Pulmonary artery endothelial cell (primary cell): ENCODE results near the gene DSG2. TPM values are rescaled to one million over a fixed set of nuclear protein-coding genes. Genes with fewer than 3 reads are reported as not detected.

Experiments used
- DNase-seq: peaks from one replicate; pipeline ENCODE4 v3.0.0-alpha.2; 2011; ENCODE audit warnings: low read depth, low spot score
- total RNA-seq: library from RNA; depleted of rRNA; stranded (reverse); fragments of >200 nt; gene quantifications from 2 replicates; pipeline ENCODE4 v1.2.3, GENCODE V29; 2014

The DSG2 gene
- total RNA-seq, 1 donor from 2014 or later: under 0.01 TPM

DNA sequence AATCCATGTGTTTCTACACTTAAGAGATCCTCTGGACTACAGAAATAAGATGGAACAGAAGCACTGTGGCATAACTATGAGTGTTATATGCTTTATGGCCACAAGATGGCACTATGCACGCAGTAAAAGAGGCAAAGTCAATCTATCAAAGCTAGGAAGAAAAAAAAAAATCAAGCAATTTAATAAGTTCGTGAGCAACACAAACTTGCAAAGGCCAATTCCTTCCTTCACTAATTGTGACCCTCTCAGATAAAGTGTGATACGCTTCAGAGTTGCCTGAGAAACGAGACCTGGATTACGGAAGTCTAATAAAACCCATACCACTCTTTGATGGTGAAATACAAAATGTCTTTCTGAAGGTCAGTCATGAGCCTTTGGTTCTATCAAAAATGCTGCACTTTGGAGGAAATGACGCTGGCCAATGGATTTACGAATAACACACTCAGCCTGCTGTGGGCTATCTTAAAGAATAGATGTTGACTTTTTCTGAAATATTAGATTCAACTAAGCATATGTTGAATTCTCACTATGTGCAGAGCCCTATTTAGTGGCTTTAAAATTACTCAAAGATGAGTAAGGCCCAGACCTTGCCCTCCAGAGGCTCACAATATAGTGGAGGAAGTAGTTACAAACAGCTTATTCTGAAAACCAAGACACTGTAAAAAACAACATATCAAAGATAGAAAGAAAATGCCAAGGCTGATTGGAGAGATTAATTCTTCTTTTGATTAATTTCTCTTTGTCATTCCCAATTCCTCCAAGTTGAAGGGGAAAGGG lies 58.2 kb downstream of the DSG2 start:
- DNase-seq: peak; percentile 46

DNA sequence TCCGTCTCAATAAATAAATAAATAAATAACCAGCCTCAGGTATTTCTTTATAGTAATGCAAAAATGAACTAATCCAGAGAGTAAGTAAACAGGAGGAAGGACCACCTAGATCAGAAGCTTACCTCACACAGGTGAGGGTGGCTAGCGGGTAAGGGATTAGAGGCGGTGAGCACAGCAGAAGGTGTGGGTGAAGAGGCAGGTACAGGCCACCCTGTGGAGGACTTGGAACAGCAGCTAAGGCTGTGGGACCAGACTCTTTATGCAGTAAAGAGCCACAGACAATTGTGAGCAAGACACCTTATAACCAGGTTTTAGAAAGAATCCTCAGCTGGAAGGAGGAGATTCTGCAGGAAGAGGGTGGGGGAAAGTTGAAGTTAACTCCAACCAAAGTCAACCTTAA lies 59.5 kb downstream of the DSG2 start:
- no peak for DNase-seq

DNA sequence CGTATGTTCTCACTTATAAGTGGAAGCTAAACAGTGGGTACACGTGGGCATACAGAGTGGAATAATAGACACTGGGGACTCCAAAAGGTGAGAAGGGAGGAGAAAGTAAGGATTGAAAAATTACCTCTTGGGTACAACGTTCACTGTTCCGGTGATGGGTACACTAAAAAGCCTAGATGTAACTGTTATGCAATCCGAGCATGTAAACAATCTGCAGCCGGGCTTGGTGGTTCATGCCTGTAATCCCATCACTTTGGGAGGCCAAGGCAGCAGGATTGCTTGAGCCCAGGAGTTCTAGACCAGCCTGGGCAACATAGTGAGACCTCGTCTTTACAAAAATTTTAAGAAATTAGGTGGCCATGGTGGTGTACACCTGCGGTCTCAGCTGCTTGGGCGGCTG lies 60.6 kb downstream of the DSG2 start:
- DNase-seq: no peak

DNA sequence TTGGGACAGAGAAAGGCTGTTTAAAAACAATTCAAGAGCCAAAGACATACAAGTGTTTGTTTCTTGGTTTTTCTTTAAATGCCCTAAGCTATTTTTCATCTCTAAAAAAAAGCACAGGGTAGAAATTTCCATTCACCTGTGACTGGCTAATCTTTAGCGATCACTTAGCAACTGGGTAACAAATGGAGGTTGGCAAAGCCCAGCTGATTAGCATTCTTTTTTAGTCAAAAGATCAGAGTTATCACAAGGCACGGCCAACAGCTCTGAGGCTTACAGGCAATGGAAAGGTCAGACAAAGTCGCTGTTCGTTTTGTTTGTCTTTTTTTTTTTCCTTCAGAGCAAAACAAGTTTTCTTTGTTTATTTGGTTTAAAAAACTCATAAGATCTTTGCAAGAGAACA lies 64.7 kb downstream of the DSG2 start:
- DNase-seq: no peak

DNA sequence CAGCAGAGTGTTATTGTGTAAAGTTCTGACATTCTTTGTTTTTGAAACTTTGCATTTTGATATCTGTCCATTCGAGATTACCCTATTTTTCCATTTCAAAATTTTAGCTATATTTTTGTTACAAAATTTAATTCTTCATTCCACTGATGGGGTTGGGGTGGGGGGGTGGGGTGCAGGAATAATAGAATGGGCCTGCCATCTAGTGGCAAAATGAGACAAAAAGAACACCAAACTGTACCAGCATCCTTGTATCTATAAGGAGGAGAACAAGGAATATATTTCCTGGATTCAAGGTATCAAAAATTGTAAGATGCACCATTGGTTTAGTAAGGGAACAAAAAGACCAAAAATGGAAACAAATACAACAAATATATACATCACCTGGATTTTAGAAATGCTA lies 65.8 kb downstream of the DSG2 start:
- no peak for DNase-seq

DNA sequence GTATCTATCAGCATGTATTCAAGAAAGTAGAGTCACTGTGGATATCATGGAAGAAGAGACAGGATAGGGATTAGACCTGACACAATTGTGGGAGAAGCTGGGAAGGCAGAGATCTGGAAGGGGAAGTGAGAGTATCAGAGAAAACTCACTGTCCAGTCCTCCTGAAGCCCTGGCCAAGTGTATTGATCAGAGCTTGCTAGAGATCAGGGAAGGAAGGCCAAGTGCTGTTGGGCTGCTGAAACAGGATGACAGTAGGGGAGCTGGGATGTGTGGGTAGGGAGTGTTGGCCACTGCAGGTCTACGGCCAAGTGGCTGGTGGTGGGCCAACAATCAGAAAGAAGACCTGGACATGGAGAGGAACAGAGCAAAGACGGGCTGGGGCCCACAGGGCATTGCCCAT lies 67.4 kb downstream of the DSG2 start:
- no peak for DNase-seq

DNA sequence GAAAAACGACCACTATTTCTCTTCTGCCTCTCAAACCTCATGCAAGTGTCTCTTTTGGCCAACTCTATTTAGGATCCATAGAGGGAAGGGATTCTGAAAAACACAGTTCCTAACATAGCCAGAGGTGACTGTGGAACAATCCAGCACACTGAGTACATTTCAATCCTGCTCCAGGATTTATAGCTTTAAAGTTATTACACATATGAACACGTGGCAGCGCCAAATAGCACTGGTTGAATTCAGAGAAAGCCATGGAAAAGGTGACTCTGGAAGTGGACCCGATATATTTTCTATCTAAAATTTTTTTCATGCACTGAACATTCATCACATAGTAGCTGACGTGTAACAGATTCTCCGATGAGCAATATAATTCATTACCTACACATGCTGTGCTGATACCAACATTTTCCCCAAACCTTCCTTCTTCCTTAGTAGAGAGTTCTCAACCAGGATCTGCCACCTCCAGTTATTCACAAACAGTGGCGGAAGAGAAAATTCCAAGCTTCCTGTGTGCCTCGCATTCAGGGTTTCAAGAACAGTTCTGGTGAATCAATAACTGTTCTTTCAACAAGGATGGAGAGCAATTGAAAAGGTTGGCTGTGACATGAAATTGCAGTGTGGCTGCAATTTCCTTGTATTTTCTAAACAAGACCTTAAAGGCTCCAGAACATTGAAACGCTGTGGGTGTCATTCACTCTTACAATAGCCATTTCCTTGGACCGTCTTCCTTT lies 68.0 kb downstream of the DSG2 start:
- DNase-seq: no peak

DNA sequence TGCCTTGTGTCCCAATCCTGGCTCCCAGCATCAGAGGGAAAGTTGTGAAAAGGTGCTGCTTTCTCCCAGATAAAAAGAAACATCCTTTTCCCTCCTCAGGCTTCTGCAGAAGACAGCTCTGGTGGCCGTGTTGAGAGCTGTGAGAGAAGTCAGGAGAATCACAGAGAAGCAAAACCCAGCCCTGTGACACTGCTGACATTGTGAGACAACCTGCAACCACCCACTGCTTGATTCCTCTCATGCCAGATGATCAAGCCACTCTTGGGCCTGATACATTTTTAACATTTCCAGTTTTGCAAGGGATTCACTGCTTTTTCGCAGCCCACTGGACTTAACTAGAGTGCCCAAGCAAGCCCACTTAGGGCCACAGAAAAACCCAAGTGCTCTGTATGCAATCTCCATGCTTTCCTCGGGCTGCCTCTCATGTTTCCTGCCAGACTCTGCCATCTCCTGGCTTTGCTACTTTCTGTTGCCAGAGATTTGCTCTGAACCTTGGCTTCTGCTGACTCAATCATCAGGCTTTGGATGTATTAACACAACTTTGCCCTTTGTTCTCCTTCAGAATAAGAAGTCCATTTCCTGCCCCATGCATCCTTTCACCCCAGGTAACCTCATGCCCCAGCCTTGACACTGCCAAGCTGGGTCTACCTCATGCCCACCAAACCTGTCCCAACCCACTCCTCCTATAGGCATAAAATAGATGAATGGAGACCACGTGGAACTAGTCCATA lies 68.8 kb downstream of the DSG2 start:
- no peak for DNase-seq

DNA sequence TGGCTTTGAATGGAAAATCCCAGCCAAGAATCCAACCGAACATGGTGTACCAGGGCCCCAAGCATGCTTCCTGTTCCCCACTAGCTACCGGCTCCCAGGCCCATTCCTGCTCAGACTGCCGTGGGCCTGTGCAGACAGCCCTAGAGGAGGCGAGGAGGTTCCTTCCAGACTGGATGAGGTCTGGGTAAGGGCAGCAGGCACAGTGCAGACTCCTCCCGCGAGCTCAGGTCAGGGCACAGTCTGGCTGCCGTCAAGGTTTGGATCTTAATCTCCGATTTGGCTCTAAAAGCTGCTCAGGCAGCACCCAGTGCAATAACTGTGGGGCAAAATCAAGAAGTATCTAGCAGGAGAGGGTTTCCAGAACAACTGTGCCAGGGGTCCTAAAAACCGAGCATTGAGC lies 74.4 kb downstream of the DSG2 start:
- no peak for DNase-seq

DNA sequence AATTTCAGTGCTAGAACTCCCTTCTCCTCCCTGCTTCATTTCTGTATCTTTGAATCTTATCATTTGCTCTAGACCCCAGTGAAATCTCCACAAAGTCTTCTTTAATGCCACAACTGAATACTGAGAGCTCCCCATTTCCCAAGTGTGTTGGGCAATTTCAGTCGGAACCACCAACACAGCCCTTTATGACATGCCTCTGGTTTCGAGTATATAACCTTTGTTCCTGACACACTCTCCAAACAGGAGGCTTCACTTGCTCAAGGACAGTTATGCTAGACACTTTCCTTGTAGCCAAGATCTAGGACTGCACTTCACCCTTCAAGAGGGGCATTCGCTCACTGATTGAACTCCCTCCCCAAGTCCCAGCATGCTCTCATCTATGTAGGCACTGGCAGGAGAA lies 75.1 kb downstream of the DSG2 start:
- no peak for DNase-seq

DNA sequence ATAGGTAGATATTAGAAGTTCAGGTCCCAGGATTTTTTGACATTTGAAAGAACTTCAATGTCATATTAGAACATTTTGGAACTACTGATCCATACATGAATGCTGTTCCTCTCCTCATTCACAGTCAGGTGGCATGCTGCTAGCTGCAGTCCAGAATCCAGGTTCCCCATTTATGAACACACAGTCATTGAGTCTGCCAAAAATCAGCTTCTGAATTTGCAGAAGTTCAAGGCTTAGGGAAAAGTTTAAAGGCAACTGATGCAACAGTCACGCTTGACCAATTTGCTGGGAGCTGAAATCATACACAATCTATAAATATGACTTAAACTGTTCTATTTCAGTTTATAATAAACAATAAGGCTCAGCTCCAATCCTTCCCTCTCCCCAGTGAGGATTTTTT lies 76.4 kb downstream of the DSG2 start:
- DNase-seq: no peak

DNA sequence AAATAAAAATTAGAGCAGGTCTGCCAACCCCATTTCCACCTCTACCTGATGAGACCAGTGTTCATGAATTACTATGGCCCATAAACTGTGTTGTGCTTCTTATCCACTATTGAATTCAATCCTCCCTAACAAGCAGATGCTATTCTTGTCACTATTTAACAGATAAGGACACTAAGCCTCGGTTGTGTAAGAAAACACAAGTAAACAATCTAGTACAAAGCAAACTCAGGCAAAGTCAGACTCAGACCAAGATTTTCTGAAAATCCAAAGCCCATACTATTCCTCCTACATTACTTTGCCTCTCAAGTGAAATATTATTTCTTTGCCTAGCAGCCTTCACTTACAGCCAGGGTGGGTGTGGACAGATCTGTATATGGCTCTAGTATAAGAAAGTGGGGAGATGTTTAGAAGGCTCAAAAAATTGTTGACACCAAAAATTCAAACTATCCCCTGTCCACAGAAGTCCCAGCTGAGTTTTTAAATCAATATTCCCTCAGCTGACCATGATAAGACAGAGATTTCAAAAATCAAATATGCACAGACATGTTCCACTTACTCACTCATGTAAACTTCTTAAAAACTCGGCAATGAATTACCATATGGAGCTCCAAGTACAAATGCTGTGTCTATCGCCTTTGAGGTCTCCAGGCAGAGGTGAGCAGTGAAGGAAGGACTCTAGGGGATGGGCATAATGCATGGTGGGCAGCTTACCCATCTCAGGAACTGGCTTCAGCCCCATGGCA lies 77.7 kb downstream of the DSG2 start:
- DNase-seq: no peak

DNA sequence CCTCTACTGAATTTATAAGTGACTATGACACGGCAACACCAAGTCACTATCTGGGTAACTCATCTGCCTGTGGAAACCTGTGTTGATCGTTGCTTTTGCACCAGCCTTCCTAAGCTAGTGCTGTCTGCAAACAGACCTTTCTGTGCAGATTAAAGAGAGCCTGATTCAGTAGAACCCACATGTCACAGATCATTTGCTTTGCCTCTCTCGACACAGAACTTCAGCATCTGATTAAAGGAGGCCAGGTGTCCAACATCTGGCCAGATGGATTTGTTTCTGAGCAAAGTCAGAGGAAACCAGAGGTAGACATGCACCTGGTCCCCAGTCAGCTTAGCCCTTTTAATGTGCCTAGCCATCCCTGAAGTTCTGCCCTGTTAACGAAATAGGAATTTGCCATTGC lies 78.7 kb downstream of the DSG2 start:
- DNase-seq: no peak

DNA sequence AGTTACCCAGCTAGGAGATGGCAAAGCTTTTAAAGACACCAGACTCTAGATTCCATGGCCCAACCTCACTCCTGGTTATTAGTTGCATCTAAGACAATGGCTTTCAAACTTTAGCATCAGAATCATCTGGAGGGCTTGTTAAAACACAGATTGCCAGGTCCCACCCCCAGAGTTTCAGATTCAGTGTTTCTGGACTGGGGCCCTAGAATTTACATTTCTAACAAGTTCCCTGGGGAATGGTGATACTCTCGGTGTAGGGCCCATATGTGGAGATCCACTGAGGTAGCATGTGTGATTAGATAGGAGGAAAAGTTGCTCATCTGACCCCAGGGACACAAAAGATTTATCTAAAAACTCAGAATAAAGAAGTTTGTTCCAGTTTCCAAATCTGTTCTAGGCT lies 79.2 kb downstream of the DSG2 start:
- no peak for DNase-seq

DNA sequence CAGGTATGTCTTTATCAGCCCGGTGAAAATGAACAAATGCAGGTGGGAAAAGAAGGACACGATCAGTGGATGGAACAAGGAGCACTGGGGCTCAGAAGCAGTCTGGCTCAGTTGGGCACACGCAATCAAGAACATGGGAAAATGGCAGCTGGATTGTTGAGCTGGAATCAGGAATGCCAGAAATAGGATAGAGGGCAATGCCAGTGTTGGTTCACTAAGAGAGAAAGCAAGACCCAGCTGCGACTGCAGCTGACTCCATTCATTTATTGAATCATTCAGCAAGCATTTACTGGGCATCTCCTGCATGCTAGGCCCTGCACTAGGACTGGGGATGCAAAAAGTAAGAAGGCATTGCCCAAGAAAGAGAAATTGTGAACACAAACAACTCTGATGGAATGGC lies 80.1 kb downstream of the DSG2 start:
- DNase-seq: no peak

DNA sequence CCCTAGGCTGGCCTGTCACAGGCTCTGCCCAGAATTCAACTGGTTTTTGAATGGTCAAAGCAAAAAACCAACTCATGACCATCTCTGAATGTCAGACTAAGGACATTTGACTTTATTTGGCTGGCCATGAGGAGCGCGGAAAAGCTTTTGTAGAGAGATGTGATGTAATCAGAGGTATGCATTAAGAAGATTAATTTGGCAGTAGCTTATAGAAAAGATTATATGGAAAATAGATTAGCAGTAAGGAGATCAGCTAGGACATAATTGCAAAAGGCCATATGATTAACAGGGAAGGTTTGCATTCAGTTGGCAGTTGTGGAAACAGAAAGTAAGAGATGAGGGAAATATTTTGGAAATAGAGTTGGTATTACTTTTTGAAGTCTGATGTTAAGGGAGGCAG lies 81.4 kb downstream of the DSG2 start:
- no peak for DNase-seq

DNA sequence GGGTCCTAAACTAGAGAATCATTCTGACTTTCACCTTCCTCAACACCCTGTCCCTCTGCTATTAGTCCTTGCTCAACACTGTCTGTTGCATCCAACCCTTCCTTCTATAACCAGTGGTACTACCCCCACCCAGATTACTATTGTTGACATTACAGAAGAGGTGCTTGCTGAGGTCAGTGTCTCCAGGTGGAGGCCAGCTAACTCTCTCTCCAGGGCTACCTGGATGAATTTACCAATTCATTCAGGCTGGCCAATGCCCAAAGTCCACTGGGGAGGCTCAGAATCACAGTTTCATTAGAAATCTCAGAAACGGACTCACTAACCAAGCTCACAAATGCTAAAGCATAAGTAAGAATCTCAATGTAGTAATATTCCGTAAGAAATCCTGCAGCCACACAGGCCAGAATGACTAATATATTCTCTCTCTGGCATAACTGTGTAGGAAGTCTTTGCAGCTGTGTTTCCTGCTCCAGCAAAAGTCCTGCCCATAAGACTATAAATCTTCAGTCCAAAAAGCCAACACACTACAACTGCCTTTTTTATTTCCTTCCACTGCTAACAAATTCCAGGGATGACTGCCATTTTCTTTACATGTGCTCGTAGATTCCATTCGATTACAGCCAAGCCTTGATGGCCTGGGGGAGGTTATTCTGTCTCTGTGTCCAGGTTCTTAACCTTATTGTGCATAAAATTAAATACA lies 83.7 kb downstream of the DSG2 start:
- DNase-seq: peak; percentile 29

DNA sequence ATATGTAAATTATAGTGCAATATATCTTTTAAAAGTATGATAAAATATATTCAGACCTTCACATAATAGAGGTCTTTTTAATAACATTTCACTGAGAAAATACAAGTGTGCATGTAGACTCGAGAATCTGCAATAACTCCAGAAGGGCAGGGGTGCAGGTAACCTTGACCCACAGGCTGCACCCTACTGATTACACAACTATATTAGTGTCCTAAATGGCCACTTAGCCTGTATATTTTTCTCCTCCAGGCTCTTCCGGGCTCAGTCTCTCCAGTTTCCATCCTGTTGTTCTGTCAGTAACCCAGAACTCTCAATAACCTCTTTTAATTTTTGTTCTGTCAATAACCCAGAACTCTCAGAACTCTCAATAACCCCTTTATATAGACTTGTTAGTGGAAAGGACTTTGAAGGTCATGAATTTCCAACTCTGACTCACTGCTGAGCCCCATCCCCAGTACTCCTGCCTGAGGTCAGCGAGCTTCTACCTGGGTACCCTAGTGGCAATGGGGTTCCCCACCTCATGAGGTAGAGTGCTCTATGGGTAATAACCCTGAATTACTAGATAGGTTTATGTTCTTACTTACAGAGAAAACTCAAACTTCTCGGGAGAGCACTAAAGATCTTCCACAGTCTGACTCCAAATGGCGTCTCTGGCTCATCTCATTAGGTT lies 85.3 kb downstream of the DSG2 start:
- DNase-seq: no peak

DNA sequence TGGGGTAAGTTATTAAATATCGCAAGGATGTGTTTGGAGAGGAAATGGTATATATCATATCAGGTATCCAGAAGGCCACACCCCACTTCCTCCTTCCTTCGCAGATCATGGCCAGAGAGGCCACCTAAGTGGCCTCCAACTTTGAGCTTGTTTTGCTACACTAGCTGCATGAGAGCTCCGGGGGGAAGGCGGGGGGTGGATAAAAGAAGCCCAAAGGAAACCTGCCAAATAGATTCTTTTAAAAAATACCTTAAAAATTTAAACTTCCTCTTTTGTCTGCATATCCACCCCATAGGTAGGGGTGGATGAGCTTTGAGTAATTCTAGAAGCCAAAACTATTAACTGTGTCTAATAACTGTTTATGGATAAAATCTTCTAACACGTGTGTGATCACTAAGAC lies 88.0 kb downstream of the DSG2 start:
- DNase-seq: no peak

DNA sequence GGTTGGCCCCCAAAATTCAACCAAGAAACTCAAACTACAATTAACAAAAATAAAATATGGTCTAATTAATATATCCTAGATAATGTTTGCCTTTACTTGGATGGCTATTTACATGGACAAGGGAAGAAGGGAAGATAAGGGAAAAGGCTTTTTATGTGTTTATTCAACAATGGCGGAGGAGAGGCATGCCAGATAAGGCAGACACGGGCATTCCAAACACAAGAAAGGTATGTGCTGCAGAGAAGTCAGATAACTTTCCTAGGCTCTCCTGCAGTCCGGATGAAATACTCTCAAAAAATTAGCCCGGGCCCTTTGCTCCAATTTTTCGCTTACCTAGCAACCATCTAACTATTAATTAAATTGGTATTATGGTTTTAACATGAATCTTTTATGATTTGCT lies 88.6 kb downstream of the DSG2 start:
- DNase-seq: no peak

DNA sequence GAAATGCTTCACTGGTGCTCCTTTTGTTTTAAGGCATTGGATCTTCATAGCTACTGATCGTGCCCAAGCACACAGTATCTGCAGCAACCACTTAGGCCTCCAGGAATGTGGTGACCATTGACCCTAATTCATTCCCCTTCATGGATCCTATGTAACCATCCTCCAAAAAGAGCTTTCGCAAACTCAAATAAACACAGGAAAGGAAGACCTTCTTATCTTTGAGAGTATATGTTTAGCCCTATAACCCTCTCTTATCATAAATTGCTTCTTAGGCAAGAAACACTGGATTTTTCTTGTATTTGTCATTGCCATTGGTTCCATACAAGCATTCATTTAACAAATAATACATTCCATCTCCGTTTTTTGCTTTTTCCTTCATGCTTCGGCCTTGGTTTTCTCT lies 89.6 kb downstream of the DSG2 start:
- DNase-seq: no peak
